ENCODE data around the gene ACTN2.

DNA sequence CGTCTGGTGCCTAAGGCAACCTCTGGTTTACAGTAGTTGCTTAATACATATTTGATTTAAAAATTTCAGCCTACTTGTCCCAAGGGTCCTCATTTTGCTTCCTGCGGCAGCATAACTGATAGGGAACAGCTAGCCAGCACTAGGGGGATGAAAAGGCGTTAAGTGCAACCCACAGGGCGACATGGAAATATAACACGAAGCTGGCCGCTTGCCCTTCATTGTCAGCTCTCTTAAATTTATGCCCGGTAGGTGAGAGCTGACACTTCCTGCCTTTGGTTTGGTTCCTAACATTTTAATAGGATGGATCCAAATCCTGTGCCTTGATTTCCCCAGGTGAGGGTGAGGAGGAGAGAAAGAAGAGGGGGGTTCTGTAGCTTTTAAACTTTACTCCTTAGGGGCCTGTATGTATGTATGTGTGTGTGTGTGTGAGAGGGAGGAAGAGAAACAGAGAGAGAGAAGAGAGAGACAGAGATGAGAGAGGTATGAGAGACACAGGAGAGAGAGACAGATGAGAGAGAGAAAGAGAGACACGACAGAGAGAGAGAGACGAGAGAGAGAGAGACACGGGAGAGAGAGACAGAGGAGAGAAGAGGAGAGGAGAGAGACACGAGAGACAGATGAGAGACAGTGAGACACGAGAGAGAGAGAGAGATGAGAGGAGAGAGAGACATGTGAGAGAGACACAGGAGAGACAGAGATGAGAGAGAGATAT, 938 bp upstream of the ACTN2 start:
- TF ChIP-seq, protein P1, sequence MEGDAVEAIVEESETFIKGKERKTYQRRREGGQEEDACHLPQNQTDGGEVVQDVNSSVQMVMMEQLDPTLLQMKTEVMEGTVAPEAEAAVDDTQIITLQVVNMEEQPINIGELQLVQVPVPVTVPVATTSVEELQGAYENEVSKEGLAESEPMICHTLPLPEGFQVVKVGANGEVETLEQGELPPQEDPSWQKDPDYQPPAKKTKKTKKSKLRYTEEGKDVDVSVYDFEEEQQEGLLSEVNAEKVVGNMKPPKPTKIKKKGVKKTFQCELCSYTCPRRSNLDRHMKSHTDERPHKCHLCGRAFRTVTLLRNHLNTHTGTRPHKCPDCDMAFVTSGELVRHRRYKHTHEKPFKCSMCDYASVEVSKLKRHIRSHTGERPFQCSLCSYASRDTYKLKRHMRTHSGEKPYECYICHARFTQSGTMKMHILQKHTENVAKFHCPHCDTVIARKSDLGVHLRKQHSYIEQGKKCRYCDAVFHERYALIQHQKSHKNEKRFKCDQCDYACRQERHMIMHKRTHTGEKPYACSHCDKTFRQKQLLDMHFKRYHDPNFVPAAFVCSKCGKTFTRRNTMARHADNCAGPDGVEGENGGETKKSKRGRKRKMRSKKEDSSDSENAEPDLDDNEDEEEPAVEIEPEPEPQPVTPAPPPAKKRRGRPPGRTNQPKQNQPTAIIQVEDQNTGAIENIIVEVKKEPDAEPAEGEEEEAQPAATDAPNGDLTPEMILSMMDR (conservative IDR thresholded peaks at IDR 0.05; ENCODE audit: low read length): no peak
- TF ChIP-seq EZH2phosphoT487 (IDR thresholded peaks at IDR 0.05; ENCODE audit: borderline replicate concordance): no peak

All from Loucy (cell line).